GM18507 (cell line): ENCODE measurements around the gene SRP14.
A peak's percentile ranks its signal among the peaks of the same experiment; 100 is the strongest.

ENCODE experiments used
- DNase-seq: peaks from one replicate; pipeline ENCODE4 v3.0.0; 2011; ENCODE audit warnings: low read depth; ENCODE audit not compliant: insufficient read length; ENCODE audit errors: extremely low spot score
- FAIRE-seq: peaks from 2 replicates; lab custom pipeline; 2011; peaks lifted over from hg19 to GRCh38; lab: Jason Lieb, UNC

Gene SRP14

DNA sequence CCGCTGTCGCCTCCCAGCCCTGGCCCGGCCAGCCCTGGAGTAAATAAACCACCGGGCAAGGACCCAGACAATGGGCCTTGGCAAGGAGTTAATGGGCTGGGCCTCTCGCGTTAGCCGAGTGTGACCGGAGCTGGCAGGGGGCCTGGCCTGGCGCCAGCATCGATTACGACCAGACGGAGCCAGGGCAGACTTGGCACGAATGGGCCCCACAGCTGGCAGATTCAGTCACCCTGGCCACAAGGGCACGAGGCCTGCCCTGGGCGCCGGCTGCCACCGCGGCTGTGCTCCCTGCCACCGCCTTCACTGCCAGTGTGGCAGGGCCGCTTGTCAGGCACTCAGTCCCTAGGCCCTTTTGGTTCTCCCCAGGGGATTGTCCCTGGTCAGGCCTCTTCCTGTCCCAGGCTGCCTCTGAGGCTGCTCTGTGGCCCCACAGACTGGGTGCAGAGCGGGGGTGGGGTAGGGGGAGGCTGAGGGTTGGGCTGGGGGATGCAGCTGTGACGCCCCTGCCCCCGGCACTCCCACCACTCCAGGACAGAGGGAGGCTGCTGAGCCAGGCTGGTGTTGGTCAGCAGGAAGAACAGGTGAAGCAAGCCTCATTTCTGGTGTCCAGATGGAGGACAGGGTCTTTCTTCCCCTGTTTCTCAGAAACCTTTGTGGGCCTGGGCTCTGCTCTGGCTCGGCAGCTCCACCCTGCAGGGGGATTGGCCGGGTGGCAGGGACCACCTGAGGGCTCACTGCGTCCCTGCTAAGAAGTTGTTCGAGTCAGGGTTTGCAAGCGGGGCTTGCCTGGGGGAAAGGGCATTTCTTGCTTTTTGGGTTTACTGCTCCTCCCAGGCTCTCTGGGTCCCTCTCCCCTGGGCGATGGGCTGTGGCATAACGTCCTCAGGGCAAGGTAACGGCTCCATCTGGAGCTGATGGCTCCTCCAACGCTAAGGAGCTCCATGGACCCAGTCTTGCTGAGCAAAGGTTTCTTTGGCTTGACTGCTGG, 30.5 kb upstream of the SRP14 start:
- FAIRE-seq (peak; percentile 87), DNase-seq (peak; percentile 81)

DNA sequence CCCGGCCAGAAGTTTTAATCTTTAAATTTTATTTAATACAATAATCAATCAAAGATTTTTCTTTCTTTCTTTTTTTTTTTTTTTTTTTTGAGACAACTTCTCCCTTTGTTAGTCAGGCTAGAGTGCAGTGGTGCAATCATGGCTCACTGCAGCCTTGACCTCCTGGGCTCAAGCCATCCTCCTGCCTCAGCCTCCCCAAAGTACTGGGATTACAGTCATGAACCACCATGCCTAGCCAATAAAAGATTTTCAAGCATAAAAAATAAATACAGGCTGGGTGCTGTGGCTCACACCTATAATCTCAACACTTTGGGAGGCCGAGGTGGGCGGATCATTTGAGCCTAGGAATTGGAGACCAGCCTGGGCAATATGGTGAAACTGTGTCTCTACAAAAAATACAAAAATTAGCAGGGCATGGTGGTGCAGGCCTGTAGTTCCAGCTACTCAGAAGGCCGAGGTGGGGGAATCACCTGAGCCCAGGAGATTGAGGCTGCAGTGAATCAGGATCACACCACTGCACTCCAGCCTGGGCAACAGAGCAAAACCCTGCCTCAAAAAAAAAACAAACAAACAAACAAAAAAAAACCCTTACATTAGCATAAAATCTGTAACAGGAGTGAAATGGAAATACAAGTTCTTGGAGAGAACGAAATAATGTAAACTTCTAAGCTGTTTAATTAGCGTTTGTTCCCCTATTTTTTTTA, 29.1 kb upstream of the SRP14 start:
- peak; percentile 72 for FAIRE-seq

DNA sequence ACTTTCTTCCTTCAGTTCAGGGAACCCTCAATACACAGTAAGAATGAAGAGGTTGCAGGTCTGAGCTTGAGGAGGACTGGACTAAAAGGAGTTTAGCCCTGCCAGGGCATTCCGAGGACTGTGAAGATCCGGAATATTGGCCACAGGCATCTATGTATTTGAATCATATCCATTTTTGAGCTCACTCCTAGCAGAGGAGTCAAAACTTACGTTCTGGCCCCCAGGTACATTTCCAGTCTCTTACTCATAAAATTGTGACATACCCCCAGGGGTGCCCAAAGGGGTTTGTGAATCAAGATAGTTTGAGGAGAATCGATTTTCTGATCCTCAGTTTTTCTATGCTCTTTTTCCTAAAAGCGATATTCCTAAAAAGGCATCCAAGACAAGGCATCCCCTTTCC, 27.6 kb upstream of the SRP14 start:
- DNase-seq (no peak), FAIRE-seq (no peak)

More for the DNA sequence above, 29.1 kb upstream of the SRP14 start:
- no peak for DNase-seq

DNA sequence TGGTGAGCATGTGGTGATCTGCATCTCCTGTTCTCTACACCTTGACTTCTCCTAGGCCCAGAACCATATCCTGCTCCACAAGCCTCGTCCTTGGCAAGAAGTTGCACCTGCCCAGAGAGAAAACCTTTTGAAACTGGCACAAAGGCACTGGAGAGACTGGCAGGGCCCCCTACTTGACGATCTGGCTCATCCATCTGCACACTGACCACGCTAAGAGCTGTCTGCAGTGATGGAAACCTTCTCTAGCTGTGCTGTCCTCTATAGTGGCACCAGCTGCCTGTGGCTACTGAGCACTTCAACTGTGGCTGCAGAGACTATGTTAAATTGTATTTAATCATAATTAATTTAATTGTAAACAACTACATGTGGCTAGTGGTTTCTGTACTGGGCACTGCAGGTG, 26.2 kb upstream of the SRP14 start:
- FAIRE-seq (no peak), DNase-seq (no peak)

DNA sequence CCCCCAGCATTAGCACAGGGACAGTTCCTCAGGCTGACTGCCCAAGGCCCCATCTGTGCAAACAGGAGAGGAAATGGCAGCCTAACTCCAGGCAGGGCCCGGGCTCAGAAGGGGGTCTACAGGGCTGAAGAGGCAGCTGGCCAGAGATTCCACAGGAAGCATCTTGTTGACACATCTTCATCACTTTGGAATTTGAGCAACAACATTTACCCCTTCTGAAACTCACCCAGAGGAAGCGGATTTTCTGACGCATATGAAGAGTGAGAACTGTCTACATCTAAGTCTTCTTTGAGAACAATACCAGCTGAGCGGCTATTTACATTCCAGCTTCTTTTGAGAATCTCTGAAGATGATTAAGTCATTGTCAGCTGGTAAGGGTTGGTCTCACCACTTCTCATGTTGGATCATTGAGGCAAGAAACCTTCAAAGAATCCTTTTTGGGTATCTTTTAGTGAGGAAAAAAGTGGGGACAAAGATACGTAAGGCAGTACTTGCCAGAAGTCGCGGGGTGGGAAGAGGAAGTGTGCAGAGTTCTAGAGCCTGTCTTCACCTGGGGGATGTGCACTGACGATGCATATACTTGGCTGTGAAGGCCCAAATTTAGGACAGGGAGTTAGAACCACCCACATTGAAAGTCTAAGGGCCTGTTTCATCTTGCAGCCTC, 25.4 kb upstream of the SRP14 start:
- FAIRE-seq (peak; percentile 99), DNase-seq (no peak)

DNA sequence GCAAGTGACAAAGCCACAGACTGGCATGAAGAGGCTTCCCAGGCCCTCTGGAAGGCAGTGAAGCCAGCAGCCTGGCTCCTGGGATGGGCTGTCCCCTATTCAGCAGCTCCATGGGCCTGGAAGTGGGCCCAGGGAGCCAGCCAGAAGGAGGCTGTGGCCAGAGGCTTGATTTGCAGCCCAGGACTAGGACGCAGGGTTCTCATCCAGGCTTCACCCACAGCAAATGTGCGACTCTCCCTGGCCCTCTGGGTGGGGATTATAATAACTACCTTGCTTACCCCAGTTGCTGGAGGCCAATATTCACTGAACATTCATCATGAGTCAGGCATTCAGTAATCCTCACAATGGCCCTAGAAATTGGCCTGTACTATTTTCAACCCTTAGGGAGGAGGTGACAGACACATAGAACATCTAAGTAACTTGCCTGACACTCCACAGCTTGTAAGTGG, 24.6 kb upstream of the SRP14 start:
- DNase-seq (no peak), FAIRE-seq (no peak)

GRCh38 chr15:40062816-40063562, 24.0 kb upstream of the SRP14 start:
- DNase-seq (no peak), FAIRE-seq (no peak)

- FAIRE-seq (peak; percentile 93), DNase-seq (no peak)
These were observed 22.4 kb upstream of the SRP14 start for GRCh38 chr15:40061212-40061901.

DNA sequence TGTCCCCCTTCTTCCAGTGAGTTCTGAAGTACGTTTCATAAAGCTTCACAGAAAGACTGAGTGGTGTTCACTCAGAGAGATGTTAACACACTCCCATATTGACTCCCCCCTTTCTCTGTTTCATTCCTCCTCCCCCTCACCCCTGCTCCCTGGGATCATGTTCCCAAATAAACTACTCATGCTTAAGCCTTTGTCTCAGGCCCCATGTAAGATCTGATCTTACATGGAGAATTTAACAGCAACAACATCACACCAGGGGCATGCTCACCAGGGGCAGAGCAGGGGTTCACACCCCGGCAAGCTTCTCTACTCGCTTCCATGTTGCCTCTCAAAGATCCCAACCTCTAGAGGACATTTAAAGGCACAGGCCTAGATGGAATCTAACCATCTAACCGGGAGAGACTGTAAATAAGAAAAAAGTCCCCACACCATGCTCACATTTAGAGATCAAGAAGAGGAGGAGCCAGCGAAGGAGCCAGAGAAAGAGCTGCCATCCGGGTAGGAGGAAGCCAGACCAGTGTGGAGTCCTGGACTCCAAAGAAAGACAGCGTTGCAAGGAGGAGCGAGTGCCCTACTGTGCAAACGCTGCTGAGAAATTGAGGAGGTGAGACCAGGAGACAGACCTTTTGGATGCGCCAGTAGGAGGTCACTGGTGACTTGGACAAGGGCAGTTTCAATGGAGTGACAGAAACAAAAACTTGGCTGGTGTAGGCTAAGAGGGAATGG, 21.4 kb upstream of the SRP14 start:
- DNase-seq (no peak), FAIRE-seq (no peak)

DNA sequence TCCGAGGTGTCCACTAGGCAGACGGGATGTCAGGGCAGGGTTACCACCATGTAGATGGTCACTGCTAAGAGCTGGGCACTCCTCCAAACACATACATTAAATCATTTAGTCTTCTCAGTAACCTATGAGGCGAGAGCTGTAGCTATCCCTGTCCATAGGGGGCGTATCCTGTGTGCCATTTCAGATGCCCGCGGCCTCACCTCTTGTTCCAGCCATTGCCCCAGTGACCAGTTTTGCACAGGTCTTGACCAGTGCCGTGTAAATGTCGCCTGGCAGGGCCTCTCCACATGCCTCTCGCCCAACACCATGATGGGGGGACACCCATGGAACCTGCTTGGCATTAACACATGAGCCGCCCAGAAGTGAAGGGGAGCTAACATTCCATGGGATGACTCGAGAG, 20.8 kb upstream of the SRP14 start:
- FAIRE-seq, result no peak

GRCh38 chr15:40058476-40059140, 19.6 kb upstream of the SRP14 start:
- DNase-seq (no peak), FAIRE-seq (peak; percentile 82)

More for the DNA sequence above, 20.8 kb upstream of the SRP14 start:
- no peak for DNase-seq

GRCh38 chr15:40055576-40056293, 16.8 kb upstream of the SRP14 start:
- FAIRE-seq (no peak), DNase-seq (no peak)

GRCh38 chr15:40054855-40055575, 16.0 kb upstream of the SRP14 start:
- no peak for DNase-seq
- FAIRE-seq, result peak; percentile 93

DNA sequence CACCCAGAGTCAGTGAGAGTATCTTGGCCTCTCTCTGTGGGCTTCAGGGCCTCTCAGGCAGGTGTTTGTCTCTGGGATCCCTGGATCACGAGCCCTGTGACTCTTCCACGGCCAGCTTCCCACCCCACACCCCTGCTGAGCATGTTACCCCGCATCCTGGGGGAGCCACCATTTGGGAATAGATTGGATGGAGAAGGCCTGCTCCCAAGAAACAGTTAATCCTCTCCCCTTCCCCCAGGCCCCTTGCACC, 15.5 kb upstream of the SRP14 start:
- DNase-seq (no peak), FAIRE-seq (no peak)

DNA sequence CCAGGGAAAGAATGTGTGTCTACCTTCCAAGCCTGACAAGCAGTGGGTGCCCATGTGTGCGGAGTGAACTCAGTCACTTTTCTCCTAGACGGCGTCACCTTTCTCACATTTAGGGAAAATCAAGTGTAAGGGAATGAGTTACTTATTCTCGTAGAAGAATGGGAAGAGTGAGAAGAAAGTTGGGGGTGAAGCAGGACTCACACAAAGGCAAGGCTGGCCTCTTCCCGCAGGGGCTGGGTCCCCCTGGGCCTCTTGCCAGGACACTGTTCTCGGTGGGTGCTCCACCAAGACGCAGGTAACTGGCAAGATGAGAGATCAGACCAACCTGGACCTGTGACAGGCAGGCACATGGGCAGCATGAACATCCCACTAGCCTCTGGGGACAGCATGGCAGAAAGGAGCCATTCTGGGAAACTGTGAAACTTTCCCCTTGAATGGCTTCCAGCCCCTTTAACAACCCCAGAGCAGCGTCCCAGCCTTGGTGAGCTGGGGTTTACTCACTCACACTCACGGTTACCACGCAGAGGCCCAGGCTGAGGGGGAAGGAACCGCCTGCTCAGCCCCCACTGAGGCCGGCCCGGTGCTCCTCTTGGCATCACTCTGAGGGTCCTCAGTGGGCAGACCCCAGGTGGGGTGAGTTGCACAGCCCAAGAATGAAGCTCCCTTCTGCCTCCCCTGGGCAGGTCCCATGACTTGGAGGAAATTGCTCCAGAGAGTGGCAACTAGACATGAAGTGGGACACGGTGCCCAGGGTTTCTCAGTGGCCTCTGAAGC, 15.0 kb upstream of the SRP14 start:
- FAIRE-seq, result peak; percentile 62
- no peak for DNase-seq
